ENCODE data around the gene MCFD2. TPM values are rescaled to one million over a fixed set of nuclear protein-coding genes. Genes with fewer than 3 reads are reported as not detected.

MCFD2 gene
- total RNA-seq, 4 donors from 2014 or later: 131 to 223 (median 169) TPM

DNA sequence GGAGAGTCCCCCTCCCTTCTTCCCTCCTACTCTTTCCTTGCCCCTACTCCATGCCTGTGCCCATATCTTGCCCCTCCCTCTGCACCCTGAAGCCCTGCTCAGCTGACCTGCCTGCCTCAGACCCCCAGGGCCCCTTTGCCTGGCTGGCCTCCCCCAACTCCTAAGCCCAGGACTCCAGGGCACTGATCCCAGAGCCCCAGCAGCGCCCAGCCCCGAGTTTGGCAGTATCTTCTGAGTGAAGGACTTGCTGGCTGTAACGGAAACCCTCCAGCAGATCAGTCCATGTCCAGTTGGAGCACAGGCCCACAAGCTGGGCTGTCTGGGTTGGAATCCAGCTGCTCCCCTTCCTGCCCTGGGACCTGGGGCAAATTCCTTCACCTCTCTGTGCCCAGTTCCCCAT, 46.0 kb downstream of the MCFD2 start:
- no peak for TF ChIP-seq POLR2A (IDR thresholded peaks at IDR 0.05)
- TF ChIP-seq, protein P1, sequence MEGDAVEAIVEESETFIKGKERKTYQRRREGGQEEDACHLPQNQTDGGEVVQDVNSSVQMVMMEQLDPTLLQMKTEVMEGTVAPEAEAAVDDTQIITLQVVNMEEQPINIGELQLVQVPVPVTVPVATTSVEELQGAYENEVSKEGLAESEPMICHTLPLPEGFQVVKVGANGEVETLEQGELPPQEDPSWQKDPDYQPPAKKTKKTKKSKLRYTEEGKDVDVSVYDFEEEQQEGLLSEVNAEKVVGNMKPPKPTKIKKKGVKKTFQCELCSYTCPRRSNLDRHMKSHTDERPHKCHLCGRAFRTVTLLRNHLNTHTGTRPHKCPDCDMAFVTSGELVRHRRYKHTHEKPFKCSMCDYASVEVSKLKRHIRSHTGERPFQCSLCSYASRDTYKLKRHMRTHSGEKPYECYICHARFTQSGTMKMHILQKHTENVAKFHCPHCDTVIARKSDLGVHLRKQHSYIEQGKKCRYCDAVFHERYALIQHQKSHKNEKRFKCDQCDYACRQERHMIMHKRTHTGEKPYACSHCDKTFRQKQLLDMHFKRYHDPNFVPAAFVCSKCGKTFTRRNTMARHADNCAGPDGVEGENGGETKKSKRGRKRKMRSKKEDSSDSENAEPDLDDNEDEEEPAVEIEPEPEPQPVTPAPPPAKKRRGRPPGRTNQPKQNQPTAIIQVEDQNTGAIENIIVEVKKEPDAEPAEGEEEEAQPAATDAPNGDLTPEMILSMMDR (IDR thresholded peaks at IDR 0.05): no peak
- peaks cover 14 to 33% of the 10 kb centered on the region in 2 donors for H3K4me1 ChIP-seq
- H3K9me3 ChIP-seq: no peaks in the 10 kb centered on the region
- intact Hi-C loops (cut with DNase I): no loop called here
- no peak for DNase-seq
- H3K4me3 ChIP-seq (replicated peaks in 1 of 3): no peak overlapping the region
- H3K36me3 ChIP-seq: no peaks in the 10 kb centered on the region
- no peak overlapping the region for H3K27ac ChIP-seq
- 65 to 82% methylated on average over 3 of the region's 3 CpGs for WGBS, 2 donors
- H3K27me3 ChIP-seq: no peaks in the 10 kb centered on the region

DNA sequence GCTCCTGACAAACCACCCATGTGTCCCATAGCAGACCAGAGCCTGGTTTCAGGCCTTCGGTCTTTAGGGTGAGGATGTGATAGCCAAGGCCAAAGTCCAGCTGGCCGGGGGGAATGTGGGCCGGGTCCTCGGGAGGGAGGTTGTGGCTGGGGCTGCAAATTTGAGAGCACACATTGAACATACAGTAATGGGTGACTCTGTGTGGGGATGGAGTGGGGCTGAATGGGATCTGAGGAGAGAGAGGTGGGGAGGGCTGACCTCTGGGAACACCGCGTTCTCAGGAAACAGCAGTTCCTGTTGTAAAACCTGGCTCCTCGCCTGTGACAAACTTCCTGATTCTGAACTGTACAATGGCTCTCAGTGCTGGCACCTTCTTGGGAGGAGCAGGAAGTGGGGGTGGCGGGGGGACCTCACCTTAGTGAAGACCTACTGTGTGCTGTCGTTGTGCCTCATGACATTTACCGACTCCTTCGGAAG, 48.8 kb downstream of the MCFD2 start:
- no peak overlapping the region for H3K4me3 ChIP-seq (replicated peaks in 1 of 3)
- peak overlapping the region in 2 of 3 donors; percentile 5 to 16 for H3K27ac ChIP-seq
- no peaks in the 10 kb centered on the region for H3K27me3 ChIP-seq
- TF ChIP-seq POLR2A (IDR thresholded peaks at IDR 0.05): no peak
- TF ChIP-seq, protein P1 (IDR thresholded peaks at IDR 0.05): no peak
- no peaks in the 10 kb centered on the region for H3K9me3 ChIP-seq
- H3K4me1 ChIP-seq: peaks cover 4 to 8% of the 10 kb centered on the region in 2 donors
- intact Hi-C loops (cut with DNase I): no loop called here
- WGBS, 2 donors: 85 to 89% methylated on average over 10 to 11 of the region's 11 CpGs
- DNase-seq: peak; percentile 42
- H3K36me3 ChIP-seq: no peaks in the 10 kb centered on the region

DNA sequence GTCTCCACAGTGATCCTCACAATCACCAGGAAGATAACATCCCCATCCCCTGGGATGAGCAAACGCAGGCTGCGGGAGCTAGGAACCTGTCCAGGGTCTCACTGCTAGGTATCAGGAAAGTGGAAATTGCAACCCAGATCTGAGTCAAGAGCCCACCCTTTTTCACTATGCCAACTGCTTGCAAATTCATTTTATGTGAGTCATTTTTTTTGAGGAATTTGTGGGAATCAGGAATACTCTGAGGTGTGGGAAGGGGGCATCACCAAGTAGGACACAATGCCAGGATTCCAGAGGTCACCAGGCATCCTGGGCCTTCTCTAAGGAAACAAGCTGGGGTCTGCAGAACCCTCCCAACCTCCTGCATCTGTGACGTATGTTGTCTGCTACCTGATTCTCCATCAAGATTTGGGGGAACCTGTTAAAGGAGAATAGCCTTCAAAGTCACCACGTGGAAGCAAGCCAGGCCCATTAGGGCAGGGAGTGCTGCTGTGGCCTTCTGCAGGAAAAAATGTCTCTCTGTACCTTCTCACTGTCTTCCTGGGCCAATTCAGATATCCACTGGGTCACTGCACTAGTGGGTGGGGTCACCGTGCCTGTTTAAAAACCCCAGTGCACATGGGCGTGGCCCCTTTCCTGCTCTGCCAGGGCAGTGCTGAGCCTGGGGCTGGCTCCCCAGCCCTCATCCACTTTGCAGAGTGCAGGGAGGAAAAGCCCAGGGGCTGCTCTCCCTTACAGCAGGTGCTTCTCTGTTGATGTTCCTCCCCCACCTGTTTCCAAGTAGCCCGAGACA, 50.2 kb downstream of the MCFD2 start:
- intact Hi-C loops (cut with DNase I): no loop called here
- H3K27me3 ChIP-seq: no peaks in the 10 kb centered on the region

DNA sequence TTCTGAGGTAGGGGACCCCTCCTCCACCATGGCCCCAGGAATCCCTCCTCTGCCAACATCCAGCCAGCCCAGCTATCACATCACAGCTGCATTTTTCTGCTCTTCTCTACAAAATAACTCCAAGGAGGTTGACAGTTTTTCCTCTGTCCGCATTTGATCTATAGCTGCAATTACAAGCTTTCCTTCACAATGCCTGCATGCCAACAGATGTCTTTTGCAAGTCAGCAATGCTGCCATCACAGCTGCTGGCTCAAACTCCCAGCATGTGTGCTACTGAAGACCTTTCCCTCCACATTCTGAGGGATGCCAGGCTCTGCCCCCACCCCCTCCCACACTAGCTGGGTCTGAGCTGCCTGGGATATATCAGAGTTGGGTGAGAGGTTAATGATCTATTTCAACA, 51.7 kb downstream of the MCFD2 start:
- Histone ChIP-seq H3K27me3 (no peaks in the 10 kb centered on the region), H3K36me3 (no peaks in the 10 kb centered on the region), H3K4me3 (replicated peaks in 1 of 3) (no peak overlapping the region), H3K4me1 (peaks cover 0 to 4% of the 10 kb centered on the region in 2 donors), H3K27ac (no peak overlapping the region), H3K9me3 (no peaks in the 10 kb centered on the region)
- intact Hi-C loops (cut with DNase I): no loop called here
- DNase-seq: no peak
- TF ChIP-seq, protein P1 (IDR thresholded peaks at IDR 0.05): no peak
- TF ChIP-seq POLR2A (IDR thresholded peaks at IDR 0.05): no peak
- 100% methylated on average over 1 of the region's 1 CpG for WGBS, 2 donors

More for the DNA sequence above, 50.2 kb downstream of the MCFD2 start:
- no peak overlapping the region for H3K27ac ChIP-seq
- no peaks in the 10 kb centered on the region for H3K4me1 ChIP-seq
- no peak for TF ChIP-seq POLR2A (IDR thresholded peaks at IDR 0.05)
- TF ChIP-seq, protein P1 (IDR thresholded peaks at IDR 0.05): no peak
- 90 to 93% methylated on average over 7 of the region's 7 CpGs for WGBS, 2 donors
- H3K9me3 ChIP-seq: no peaks in the 10 kb centered on the region
- no peak for DNase-seq
- H3K4me3 ChIP-seq (replicated peaks in 1 of 3): no peak overlapping the region
- H3K36me3 ChIP-seq: no peaks in the 10 kb centered on the region

DNA sequence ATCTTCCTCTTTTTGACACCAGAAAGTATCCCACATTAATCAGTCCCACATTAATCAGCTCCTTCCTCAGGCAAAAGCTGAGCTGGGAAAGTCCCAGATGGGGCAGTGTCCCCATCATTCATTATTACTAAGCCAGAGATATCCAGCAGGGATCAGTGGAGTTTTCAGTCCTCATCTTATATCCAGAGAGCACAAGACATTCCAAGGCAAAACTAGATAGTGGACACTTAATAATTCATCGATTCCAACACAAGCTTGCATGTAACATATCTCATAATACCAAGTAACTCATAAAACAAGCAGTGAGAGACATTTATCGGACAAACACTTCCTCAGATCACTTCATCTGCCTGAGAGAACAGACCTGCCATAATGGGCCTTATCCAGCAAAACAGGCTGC, 53.1 kb downstream of the MCFD2 start:
- intact Hi-C loops (cut with DNase I): no loop called here
- Histone ChIP-seq H3K27ac (no peak overlapping the region), H3K4me3 (replicated peaks in 1 of 3) (no peak overlapping the region), H3K4me1 (peaks cover 0 to 13% of the 10 kb centered on the region in 2 donors), H3K27me3 (no peaks in the 10 kb centered on the region), H3K9me3 (no peaks in the 10 kb centered on the region), H3K36me3 (no peaks in the 10 kb centered on the region)
- 92 to 100% methylated on average over 2 of the region's 2 CpGs for WGBS, 2 donors
- TF ChIP-seq POLR2A (IDR thresholded peaks at IDR 0.05): no peak
- TF ChIP-seq, protein P1 (IDR thresholded peaks at IDR 0.05): no peak
- DNase-seq: no peak
